ENCODE measurements around the gene RILPL1. TPM values are rescaled to one million over a fixed set of nuclear protein-coding genes. Genes with fewer than 3 reads are reported as not detected.

RILPL1 gene
- total and polyA plus RNA-seq, 10 of the 15 experiments (the other 5 are each of a cell fraction or from before 2014, with no cell fraction given), result 0.05 to 0.61 (median 0.25) TPM

DNA sequence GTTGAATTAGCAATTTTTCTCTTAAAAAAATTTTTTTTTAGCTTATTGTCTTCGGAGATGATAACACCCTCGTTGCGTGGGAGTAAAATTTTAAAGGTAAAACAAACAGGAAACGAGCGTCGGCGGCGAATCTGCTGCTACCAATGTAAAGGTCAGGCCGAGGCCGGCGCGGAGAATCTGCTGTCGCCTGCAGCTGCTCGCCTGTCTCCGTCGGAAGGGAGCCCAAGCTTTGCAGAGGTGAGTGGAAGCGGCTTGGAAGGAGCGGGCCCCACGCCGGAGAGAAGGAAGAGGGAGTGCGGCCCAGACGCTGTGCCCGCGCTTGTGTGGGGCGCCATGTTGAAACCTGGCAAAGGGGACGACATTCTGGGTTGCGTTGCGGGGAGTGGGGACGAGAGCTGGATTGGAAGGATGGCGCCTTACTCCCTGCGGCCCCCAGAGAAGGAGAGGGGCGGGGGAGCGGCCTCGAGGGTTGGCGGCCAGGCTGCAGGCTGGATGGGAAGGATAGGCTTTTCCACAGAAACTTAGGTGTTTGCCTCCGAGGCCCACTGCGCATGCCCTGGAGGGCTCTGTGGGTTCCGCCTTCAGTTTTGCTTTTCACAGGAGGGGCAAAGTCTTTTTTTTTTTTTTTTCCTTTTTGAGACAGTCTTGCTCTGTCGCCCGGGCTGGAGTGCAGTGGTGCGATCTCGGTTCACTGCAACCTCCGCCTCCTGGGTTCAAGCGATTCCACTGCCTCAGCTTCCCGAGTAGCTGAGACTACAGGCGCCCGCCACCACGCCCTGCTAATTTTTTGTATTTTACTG, 75.3 kb downstream of the RILPL1 start, which contains the start of gene SNRNP35 (continued):
- TF ChIP-seq, protein P1, sequence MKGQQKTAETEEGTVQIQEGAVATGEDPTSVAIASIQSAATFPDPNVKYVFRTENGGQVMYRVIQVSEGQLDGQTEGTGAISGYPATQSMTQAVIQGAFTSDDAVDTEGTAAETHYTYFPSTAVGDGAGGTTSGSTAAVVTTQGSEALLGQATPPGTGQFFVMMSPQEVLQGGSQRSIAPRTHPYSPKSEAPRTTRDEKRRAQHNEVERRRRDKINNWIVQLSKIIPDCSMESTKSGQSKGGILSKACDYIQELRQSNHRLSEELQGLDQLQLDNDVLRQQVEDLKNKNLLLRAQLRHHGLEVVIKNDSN (IDR thresholded peaks at IDR 0.05; ENCODE audit: borderline replicate concordance, extremely low read length, insufficient read depth, low read depth, low read length), result no peak
- no peak for TF ChIP-seq HDAC2 (IDR thresholded peaks at IDR 0.05)
- no peak for TF ChIP-seq NFYA (IDR thresholded peaks at IDR 0.05; ENCODE audit: borderline replicate concordance, low read depth, low read length)
- TF ChIP-seq IKZF2 (IDR thresholded peaks at IDR 0.05), result peak in 1 of 2 experiments; percentile 28; a peak in 1 of 4 replicates
- no peak for TF ChIP-seq ATF7 (IDR thresholded peaks at IDR 0.05; ENCODE audit: low read depth)
- TF ChIP-seq, protein P2, sequence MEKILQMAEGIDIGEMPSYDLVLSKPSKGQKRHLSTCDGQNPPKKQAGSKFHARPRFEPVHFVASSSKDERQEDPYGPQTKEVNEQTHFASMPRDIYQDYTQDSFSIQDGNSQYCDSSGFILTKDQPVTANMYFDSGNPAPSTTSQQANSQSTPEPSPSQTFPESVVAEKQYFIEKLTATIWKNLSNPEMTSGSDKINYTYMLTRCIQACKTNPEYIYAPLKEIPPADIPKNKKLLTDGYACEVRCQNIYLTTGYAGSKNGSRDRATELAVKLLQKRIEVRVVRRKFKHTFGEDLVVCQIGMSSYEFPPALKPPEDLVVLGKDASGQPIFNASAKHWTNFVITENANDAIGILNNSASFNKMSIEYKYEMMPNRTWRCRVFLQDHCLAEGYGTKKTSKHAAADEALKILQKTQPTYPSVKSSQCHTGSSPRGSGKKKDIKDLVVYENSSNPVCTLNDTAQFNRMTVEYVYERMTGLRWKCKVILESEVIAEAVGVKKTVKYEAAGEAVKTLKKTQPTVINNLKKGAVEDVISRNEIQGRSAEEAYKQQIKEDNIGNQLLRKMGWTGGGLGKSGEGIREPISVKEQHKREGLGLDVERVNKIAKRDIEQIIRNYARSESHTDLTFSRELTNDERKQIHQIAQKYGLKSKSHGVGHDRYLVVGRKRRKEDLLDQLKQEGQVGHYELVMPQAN (conservative IDR thresholded peaks at IDR 0.05), result peak; percentile 90
- TF ChIP-seq, protein P3, sequence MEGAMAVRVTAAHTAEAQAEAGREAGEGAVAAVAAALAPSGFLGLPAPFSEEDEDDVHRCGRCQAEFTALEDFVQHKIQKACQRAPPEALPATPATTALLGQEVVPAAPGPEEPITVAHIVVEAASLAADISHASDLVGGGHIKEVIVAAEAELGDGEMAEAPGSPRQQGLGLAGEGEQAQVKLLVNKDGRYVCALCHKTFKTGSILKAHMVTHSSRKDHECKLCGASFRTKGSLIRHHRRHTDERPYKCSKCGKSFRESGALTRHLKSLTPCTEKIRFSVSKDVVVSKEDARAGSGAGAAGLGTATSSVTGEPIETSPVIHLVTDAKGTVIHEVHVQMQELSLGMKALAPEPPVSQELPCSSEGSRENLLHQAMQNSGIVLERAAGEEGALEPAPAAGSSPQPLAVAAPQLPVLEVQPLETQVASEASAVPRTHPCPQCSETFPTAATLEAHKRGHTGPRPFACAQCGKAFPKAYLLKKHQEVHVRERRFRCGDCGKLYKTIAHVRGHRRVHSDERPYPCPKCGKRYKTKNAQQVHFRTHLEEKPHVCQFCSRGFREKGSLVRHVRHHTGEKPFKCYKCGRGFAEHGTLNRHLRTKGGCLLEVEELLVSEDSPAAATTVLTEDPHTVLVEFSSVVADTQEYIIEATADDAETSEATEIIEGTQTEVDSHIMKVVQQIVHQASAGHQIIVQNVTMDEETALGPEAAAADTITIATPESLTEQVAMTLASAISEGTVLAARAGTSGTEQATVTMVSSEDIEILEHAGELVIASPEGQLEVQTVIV (IDR thresholded peaks at IDR 0.05; ENCODE audit: borderline replicate concordance, partially characterized antibody), result peak; percentile 65
- no peak for TF ChIP-seq CBX5 (IDR thresholded peaks at IDR 0.05; ENCODE audit: low read depth)
- TF ChIP-seq ZNF622 (IDR thresholded peaks at IDR 0.05), result no peak
- TF ChIP-seq TARDBP (IDR thresholded peaks at IDR 0.05; ENCODE audit: borderline replicate concordance), result peak; percentile 25; the same call in 1 of the 2 replicates
- TF ChIP-seq CHD1 (IDR thresholded peaks at IDR 0.05; ENCODE audit: low read depth, low read length), result no peak
- TF ChIP-seq SPI1 (IDR thresholded peaks at IDR 0.05; ENCODE audit: borderline replicate concordance, insufficient read depth, low read depth, low read length), result no peak
- no peak for TF ChIP-seq KLF5 (IDR thresholded peaks at IDR 0.05; ENCODE audit: partially characterized antibody)
- no peak for TF ChIP-seq STAT1 (conservative IDR thresholded peaks at IDR 0.05)
- 0 out of 2 replicates have a peak, but pooled peaks have one; percentile 53 for TF ChIP-seq HDGF (IDR thresholded peaks at IDR 0.05)
- no peak for TF ChIP-seq MEF2A (IDR thresholded peaks at IDR 0.05; ENCODE audit: insufficient read depth, low read depth, low read length)
- peak; percentile 38 for TF ChIP-seq MEF2B (IDR thresholded peaks at IDR 0.05; ENCODE audit: partially characterized antibody, poor library complexity, severe bottlenecking)
- TF ChIP-seq, protein P4, sequence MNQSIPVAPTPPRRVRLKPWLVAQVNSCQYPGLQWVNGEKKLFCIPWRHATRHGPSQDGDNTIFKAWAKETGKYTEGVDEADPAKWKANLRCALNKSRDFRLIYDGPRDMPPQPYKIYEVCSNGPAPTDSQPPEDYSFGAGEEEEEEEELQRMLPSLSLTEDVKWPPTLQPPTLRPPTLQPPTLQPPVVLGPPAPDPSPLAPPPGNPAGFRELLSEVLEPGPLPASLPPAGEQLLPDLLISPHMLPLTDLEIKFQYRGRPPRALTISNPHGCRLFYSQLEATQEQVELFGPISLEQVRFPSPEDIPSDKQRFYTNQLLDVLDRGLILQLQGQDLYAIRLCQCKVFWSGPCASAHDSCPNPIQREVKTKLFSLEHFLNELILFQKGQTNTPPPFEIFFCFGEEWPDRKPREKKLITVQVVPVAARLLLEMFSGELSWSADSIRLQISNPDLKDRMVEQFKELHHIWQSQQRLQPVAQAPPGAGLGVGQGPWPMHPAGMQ (IDR thresholded peaks at IDR 0.05; ENCODE audit: borderline replicate concordance), result no peak
- TF ChIP-seq RELA (IDR thresholded peaks at IDR 0.05; ENCODE audit: borderline replicate concordance, partially characterized antibody), result peak; percentile 24
- TF ChIP-seq WRNIP1 (IDR thresholded peaks at IDR 0.05; ENCODE audit: borderline replicate concordance, low read depth, low read length), result no peak
- TF ChIP-seq EED (IDR thresholded peaks at IDR 0.05; ENCODE audit: low read depth), result peak; percentile 73

Measured in GM12878 (cell line).